ENCODE data around the gene PLEKHA6.
A peak's percentile ranks its signal among the peaks of the same experiment; 100 is the strongest.

The PLEKHA6 gene

GRCh38 chr1:204337583-204337982, 22.1 kb downstream of the PLEKHA6 start:
- DNase-seq, result no peak
- H3K23ac ChIP-seq (ENCODE audit: low read length), result no peak overlapping the region
- H3K4me3 ChIP-seq (ENCODE audit: low read length), result no peak overlapping the region
- no peaks in the 10 kb centered on the region for H3K79me1 ChIP-seq (ENCODE audit: low read length)
- no peak overlapping the region for H2BK15ac ChIP-seq (replicated peaks; ENCODE audit: low read depth)
- no peaks in the 10 kb centered on the region for H3K79me2 ChIP-seq (ENCODE audit: control insufficient read depth, insufficient read depth, low read length)
- H4K5ac ChIP-seq (ENCODE audit: low read length), result no peak overlapping the region
- no peak overlapping the region for H3K27ac ChIP-seq (ENCODE audit: low read depth, low read length)
- H3K18ac ChIP-seq (ENCODE audit: low read length), result no peak overlapping the region
- WGBS (ENCODE audit: extremely low coverage, insufficient coverage, low lambda C conversion rate), result no CpG with 5 or more reads among the region's 6 CpGs
- H4K8ac ChIP-seq (ENCODE audit: low read depth, low read length), result no peak overlapping the region
- no peak overlapping the region for H2BK5ac ChIP-seq (ENCODE audit: low read length)
- H3K9ac ChIP-seq (ENCODE audit: low read length), result no peak overlapping the region
- H3K56ac ChIP-seq (ENCODE audit: low read length), result no peak overlapping the region
- H3K4ac ChIP-seq (ENCODE audit: low read depth, low read length), result no peak overlapping the region
- H3K36me3 ChIP-seq (ENCODE audit: control insufficient read depth, insufficient read depth, low read length), result no peaks in the 10 kb centered on the region
- H3K4me1 ChIP-seq (ENCODE audit: control insufficient read depth, low read depth, low read length), result peaks cover 8% of the 10 kb centered on the region
- H3K27me3 ChIP-seq (ENCODE audit: insufficient read depth, low read length, poor library complexity), result no peaks in the 10 kb centered on the region
- no peak overlapping the region for H2AK5ac ChIP-seq (ENCODE audit: low read length)
- H3K4me2 ChIP-seq (ENCODE audit: low read length), result no peak overlapping the region
- no peak overlapping the region for H2BK120ac ChIP-seq (ENCODE audit: low read depth, low read length)

- no peak overlapping the region for H4K5ac ChIP-seq (ENCODE audit: low read length)
- no peak overlapping the region for H2BK120ac ChIP-seq (ENCODE audit: low read depth, low read length)
- no peak overlapping the region for H3K4ac ChIP-seq (ENCODE audit: low read depth, low read length)
- no peak overlapping the region for H3K4me2 ChIP-seq (ENCODE audit: low read length)
- no peak overlapping the region for H2AK5ac ChIP-seq (ENCODE audit: low read length)
- WGBS (ENCODE audit: extremely low coverage, insufficient coverage, low lambda C conversion rate), result no CpG with 5 or more reads among the region's 3 CpGs
- no peak overlapping the region for H3K18ac ChIP-seq (ENCODE audit: low read length)
- H3K27me3 ChIP-seq (ENCODE audit: insufficient read depth, low read length, poor library complexity), result no peaks in the 10 kb centered on the region
- H2BK5ac ChIP-seq (ENCODE audit: low read length), result no peak overlapping the region
- no peaks in the 10 kb centered on the region for H3K79me1 ChIP-seq (ENCODE audit: low read length)
- H3K23ac ChIP-seq (ENCODE audit: low read length), result no peak overlapping the region
- H3K4me3 ChIP-seq (ENCODE audit: low read length), result no peak overlapping the region
- DNase-seq, result no peak
- no peak overlapping the region for H2BK15ac ChIP-seq (replicated peaks; ENCODE audit: low read depth)
- no peaks in the 10 kb centered on the region for H3K36me3 ChIP-seq (ENCODE audit: control insufficient read depth, insufficient read depth, low read length)
- no peak overlapping the region for H3K27ac ChIP-seq (ENCODE audit: low read depth, low read length)
- no peaks in the 10 kb centered on the region for H3K79me2 ChIP-seq (ENCODE audit: control insufficient read depth, insufficient read depth, low read length)
- H3K56ac ChIP-seq (ENCODE audit: low read length), result no peak overlapping the region
- no peak overlapping the region for H4K8ac ChIP-seq (ENCODE audit: low read depth, low read length)
- peaks cover 8% of the 10 kb centered on the region for H3K4me1 ChIP-seq (ENCODE audit: control insufficient read depth, low read depth, low read length)
- no peak overlapping the region for H3K9ac ChIP-seq (ENCODE audit: low read length)
Measured at GRCh38 chr1:204337036-204337429, 22.7 kb downstream of the PLEKHA6 start.

- H2BK5ac ChIP-seq (ENCODE audit: low read length), result no peak overlapping the region
- no peak overlapping the region for H3K56ac ChIP-seq (ENCODE audit: low read length)
- no peak overlapping the region for H4K8ac ChIP-seq (ENCODE audit: low read depth, low read length)
- H3K36me3 ChIP-seq (ENCODE audit: control insufficient read depth, insufficient read depth, low read length), result no peaks in the 10 kb centered on the region
- H3K18ac ChIP-seq (ENCODE audit: low read length), result no peak overlapping the region
- H3K27ac ChIP-seq (ENCODE audit: low read depth, low read length), result no peak overlapping the region
- H2AK5ac ChIP-seq (ENCODE audit: low read length), result no peak overlapping the region
- no peak overlapping the region for H3K4me2 ChIP-seq (ENCODE audit: low read length)
- H3K9ac ChIP-seq (ENCODE audit: low read length), result no peak overlapping the region
- no peaks in the 10 kb centered on the region for H3K27me3 ChIP-seq (ENCODE audit: insufficient read depth, low read length, poor library complexity)
- no peak overlapping the region for H3K23ac ChIP-seq (ENCODE audit: low read length)
- no peaks in the 10 kb centered on the region for H3K79me1 ChIP-seq (ENCODE audit: low read length)
- no peak overlapping the region for H2BK15ac ChIP-seq (replicated peaks; ENCODE audit: low read depth)
- H2BK120ac ChIP-seq (ENCODE audit: low read depth, low read length), result no peak overlapping the region
- no peaks in the 10 kb centered on the region for H3K79me2 ChIP-seq (ENCODE audit: control insufficient read depth, insufficient read depth, low read length)
- no peak for DNase-seq
- H3K4ac ChIP-seq (ENCODE audit: low read depth, low read length), result no peak overlapping the region
- WGBS (ENCODE audit: extremely low coverage, insufficient coverage, low lambda C conversion rate), result no CpG with 5 or more reads among the region's 3 CpGs
- H3K4me3 ChIP-seq (ENCODE audit: low read length), result no peak overlapping the region
- peaks cover 8% of the 10 kb centered on the region for H3K4me1 ChIP-seq (ENCODE audit: control insufficient read depth, low read depth, low read length)
- H4K5ac ChIP-seq (ENCODE audit: low read length), result no peak overlapping the region
Measured at GRCh38 chr1:204336421-204337035, 23.2 kb downstream of the PLEKHA6 start.

GRCh38 chr1:204335533-204335932, 24.2 kb downstream of the PLEKHA6 start:
- Histone ChIP-seq H3K79me1 (ENCODE audit: low read length) (no peaks in the 10 kb centered on the region), H3K18ac (ENCODE audit: low read length) (no peak overlapping the region), H2AK5ac (ENCODE audit: low read length) (no peak overlapping the region), H3K27me3 (ENCODE audit: insufficient read depth, low read length, poor library complexity) (no peaks in the 10 kb centered on the region), H4K8ac (ENCODE audit: low read depth, low read length) (no peak overlapping the region), H2BK5ac (ENCODE audit: low read length) (no peak overlapping the region), H3K27ac (ENCODE audit: low read depth, low read length) (no peak overlapping the region), H4K5ac (ENCODE audit: low read length) (no peak overlapping the region), H3K4me2 (ENCODE audit: low read length) (no peak overlapping the region), H3K4me3 (ENCODE audit: low read length) (no peak overlapping the region), H3K36me3 (ENCODE audit: control insufficient read depth, insufficient read depth, low read length) (no peaks in the 10 kb centered on the region), H3K23ac (ENCODE audit: low read length) (no peak overlapping the region), H3K56ac (ENCODE audit: low read length) (peak overlapping the region; percentile 37), H3K4me1 (ENCODE audit: control insufficient read depth, low read depth, low read length) (peaks cover 8% of the 10 kb centered on the region), H3K9ac (ENCODE audit: low read length) (no peak overlapping the region), H3K4ac (ENCODE audit: low read depth, low read length) (no peak overlapping the region), H2BK15ac (replicated peaks; ENCODE audit: low read depth) (no peak overlapping the region), H2BK120ac (ENCODE audit: low read depth, low read length) (no peak overlapping the region), H3K79me2 (ENCODE audit: control insufficient read depth, insufficient read depth, low read length) (no peaks in the 10 kb centered on the region)
- DNase-seq, result no peak
- WGBS (ENCODE audit: extremely low coverage, insufficient coverage, low lambda C conversion rate), result no CpG with 5 or more reads among the region's 1 CpG

GRCh38 chr1:204335085-204335484, 24.6 kb downstream of the PLEKHA6 start:
- Histone ChIP-seq H3K9ac (ENCODE audit: low read length) (no peak overlapping the region), H2AK5ac (ENCODE audit: low read length) (no peak overlapping the region), H3K27ac (ENCODE audit: low read depth, low read length) (no peak overlapping the region), H4K5ac (ENCODE audit: low read length) (no peak overlapping the region), H3K79me2 (ENCODE audit: control insufficient read depth, insufficient read depth, low read length) (no peaks in the 10 kb centered on the region), H3K79me1 (ENCODE audit: low read length) (no peaks in the 10 kb centered on the region), H3K4me2 (ENCODE audit: low read length) (no peak overlapping the region), H2BK120ac (ENCODE audit: low read depth, low read length) (no peak overlapping the region), H3K18ac (ENCODE audit: low read length) (no peak overlapping the region), H3K4ac (ENCODE audit: low read depth, low read length) (no peak overlapping the region), H3K56ac (ENCODE audit: low read length) (peak overlapping the region; percentile 38), H2BK5ac (ENCODE audit: low read length) (no peak overlapping the region), H2BK15ac (replicated peaks; ENCODE audit: low read depth) (no peak overlapping the region), H3K36me3 (ENCODE audit: control insufficient read depth, insufficient read depth, low read length) (no peaks in the 10 kb centered on the region), H3K4me3 (ENCODE audit: low read length) (no peak overlapping the region), H4K8ac (ENCODE audit: low read depth, low read length) (no peak overlapping the region), H3K23ac (ENCODE audit: low read length) (no peak overlapping the region), H3K4me1 (ENCODE audit: control insufficient read depth, low read depth, low read length) (peaks cover 8% of the 10 kb centered on the region), H3K27me3 (ENCODE audit: insufficient read depth, low read length, poor library complexity) (no peaks in the 10 kb centered on the region)
- WGBS (ENCODE audit: extremely low coverage, insufficient coverage, low lambda C conversion rate), result no CpG with 5 or more reads among the region's 1 CpG
- DNase-seq, result peak; percentile 56

GRCh38 chr1:204334455-204334854, 25.3 kb downstream of the PLEKHA6 start:
- DNase-seq, result no peak
- H2AK5ac ChIP-seq (ENCODE audit: low read length), result no peak overlapping the region
- H3K9ac ChIP-seq (ENCODE audit: low read length), result no peak overlapping the region
- H3K56ac ChIP-seq (ENCODE audit: low read length), result no peak overlapping the region
- no peak overlapping the region for H3K23ac ChIP-seq (ENCODE audit: low read length)
- no peak overlapping the region for H2BK5ac ChIP-seq (ENCODE audit: low read length)
- H3K27ac ChIP-seq (ENCODE audit: low read depth, low read length), result no peak overlapping the region
- no peak overlapping the region for H2BK120ac ChIP-seq (ENCODE audit: low read depth, low read length)
- H3K36me3 ChIP-seq (ENCODE audit: control insufficient read depth, insufficient read depth, low read length), result no peaks in the 10 kb centered on the region
- H3K79me1 ChIP-seq (ENCODE audit: low read length), result no peaks in the 10 kb centered on the region
- no peak overlapping the region for H2BK15ac ChIP-seq (replicated peaks; ENCODE audit: low read depth)
- no peaks in the 10 kb centered on the region for H3K79me2 ChIP-seq (ENCODE audit: control insufficient read depth, insufficient read depth, low read length)
- no CpG with 5 or more reads among the region's 7 CpGs for whole genome bisulfite sequencing (ENCODE audit: extremely low coverage, insufficient coverage, low lambda C conversion rate)
- peaks cover 8% of the 10 kb centered on the region for H3K4me1 ChIP-seq (ENCODE audit: control insufficient read depth, low read depth, low read length)
- no peak overlapping the region for H3K18ac ChIP-seq (ENCODE audit: low read length)
- no peak overlapping the region for H4K5ac ChIP-seq (ENCODE audit: low read length)
- no peak overlapping the region for H3K4me3 ChIP-seq (ENCODE audit: low read length)
- no peak overlapping the region for H3K4me2 ChIP-seq (ENCODE audit: low read length)
- no peaks in the 10 kb centered on the region for H3K27me3 ChIP-seq (ENCODE audit: insufficient read depth, low read length, poor library complexity)
- no peak overlapping the region for H4K8ac ChIP-seq (ENCODE audit: low read depth, low read length)
- no peak overlapping the region for H3K4ac ChIP-seq (ENCODE audit: low read depth, low read length)

Measured in mesendoderm (in vitro differentiated cells).